GM18907 (cell line): ENCODE measurements around the gene KDM1B.
"Not testable (repeated sequence)": the region's sequence is repeated elsewhere in the genome, so short reads cannot be mapped to it uniquely, and the experiment has no call there.

Source experiments
- ATAC-seq: cut with Tn5 transposase; IDR thresholded peaks from one replicate; pipeline ENCODE4 v1.9.1; 2021; ENCODE audit warnings: mild to moderate bottlenecking, moderate library complexity; ENCODE audit not compliant: unreplicated experiment

KDM1B gene

DNA sequence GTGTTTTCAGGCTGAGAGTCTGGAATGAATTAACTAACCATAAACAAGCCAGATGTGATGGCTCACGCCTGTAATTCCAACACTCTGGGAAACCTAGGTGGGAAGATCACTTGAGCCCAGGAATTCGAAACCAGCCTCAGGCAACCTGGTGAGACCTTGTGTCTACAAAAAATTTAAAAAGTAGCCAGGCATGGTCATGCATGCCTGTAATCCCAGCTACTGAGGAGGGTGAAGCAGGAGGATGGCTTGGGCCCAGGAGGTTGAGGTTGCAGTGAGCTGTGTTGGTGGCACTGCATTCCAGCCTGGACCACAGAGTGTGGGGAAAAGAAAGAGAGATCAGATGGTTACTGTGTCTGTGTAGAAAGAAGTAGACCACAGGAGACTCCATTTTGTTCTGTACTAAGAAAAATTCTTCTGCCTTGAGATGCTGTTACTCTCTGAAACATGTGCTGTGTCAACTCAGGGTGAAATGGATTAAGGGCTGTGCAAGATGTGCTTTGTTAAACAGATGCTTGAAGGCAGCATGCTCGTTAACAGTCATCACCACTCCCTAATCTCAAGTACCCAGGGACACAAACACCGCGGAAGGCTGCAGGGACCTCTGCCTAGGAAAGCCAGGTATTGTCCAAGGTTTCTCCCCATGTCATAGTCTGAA, 71.4 kb downstream of the KDM1B start:
- ATAC-seq: not testable (repeated sequence)

DNA sequence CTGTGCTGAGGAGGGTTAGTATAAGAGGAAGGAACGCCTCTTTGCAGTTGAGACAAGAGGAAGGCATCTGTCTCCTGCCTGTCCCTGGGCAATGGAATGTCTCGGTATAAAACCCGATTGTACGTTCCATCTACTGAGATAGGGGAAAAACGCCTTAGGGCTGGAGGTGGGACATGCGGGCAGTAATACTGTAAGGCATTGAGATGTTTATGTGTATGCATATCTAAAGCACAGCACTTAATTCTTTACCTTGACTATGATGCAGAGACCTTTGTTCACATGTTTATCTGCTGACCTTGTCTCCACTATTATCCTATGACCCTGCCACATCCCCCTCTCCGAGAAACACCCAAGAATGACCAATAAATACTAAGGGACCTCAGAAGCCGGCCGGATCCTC, 71.9 kb downstream of the KDM1B start:
- ATAC-seq: not testable (repeated sequence)

DNA sequence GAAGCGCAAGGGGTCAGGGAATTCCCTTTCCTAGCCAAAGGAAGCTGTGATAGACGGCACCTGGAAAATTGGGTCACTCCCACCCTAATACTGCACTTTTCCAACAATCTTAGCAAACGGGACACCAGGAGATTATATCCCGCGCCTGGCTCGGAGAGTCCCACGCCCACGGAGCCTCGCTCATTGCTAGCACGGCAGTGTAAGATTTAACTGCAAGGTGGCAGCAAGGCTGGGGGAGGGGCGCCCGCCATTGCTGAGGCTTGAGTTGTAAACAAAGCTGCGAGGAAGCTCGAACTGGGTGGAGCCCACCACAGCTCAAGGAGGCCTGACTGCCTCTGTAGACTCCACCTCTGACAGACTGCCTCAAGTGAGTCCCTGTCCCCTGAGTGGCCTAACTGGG, 73.4 kb downstream of the KDM1B start:
- not testable (repeated sequence) for ATAC-seq

DNA sequence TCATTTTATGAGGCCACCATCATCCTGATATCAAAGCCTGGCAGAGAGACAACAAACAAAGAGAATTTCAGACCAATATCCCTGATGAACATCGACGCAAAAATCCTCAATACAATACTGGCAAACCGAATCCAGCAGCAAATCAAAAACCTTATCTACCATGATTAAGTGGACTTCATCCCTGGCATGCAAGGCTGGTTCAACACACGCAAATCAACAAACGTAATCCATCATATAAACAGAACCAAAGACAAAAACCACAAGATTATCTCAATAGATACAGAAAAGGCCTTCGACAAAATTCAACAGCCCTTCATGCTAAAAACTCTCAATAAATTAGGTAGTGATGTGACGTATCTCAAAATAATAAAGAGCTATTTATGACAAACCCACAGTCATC, 76.6 kb downstream of the KDM1B start:
- ATAC-seq: not testable (repeated sequence)

DNA sequence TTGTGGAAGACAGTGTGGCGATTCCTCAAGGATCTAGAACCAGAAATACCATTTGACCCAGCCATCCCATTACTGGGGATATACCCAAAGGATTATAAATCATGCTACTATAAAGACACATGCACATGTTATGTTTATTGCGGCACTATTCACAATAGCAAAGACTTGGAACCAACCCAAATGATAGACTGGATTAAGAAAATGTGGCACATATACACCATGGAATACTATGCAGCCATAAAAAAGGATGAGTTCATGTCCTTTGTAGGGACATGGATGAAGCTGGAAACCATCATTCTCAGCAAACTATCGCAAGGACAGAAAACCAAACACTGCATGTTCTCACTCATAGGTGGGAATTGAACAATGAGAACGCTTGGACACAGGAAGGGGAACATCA, 78.5 kb downstream of the KDM1B start:
- ATAC-seq: not testable (repeated sequence)

DNA sequence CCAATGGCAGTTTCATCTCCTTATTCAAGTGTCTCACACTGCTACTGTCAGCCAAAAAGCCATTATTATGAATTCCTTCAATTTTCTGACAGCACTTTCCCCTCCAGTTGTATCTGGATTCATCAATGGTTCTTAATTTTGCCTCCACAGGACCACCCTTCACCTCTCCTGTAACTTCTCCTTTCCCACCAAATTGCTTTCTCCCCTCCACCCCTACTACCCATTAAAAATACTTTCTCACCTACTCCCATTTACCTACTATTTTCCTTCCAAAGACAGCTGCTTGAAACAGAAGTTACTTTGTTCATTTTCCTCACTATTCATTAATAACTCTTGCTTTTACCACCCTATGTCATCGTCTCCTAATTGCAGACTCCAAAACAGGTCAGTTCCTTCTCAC, 79.3 kb downstream of the KDM1B start:
- no peak for ATAC-seq

DNA sequence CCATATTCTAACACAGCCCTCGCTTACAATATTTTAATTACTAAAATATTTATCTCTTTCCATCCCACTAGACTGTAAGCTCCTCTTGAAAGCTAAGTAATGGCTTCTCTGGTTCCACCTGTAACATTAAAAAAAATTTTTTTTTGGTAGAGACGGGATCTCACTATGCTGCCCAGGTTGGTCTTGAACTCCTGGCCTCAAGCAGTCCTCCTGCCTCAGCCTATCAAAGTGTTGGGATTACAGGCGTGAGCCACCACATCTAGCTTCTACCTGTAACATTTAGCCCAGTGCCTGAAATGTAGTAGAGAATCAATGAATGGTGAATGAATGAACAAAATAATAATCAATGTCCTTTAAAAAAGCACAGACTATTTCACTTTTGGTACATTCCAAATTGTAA, 80.3 kb downstream of the KDM1B start:
- ATAC-seq: no peak

DNA sequence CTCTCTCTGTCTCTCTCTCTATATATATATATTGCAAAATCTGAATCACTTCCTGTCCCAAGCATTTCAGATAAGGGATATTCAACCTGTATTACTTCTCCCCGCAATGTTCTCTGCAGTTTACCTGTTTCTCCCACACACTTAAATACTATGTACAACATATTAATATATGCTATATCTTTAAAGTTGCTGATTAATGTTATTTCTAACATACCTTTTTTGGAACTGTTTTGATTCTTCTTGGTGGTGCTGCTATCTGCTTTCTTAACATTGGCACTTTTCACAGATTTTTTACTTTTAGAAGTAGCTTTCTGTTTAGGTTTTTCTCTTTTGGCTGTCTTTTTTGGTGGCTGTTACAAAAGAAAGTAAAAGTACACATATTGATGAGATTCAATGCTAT, 81.9 kb downstream of the KDM1B start:
- no peak for ATAC-seq

DNA sequence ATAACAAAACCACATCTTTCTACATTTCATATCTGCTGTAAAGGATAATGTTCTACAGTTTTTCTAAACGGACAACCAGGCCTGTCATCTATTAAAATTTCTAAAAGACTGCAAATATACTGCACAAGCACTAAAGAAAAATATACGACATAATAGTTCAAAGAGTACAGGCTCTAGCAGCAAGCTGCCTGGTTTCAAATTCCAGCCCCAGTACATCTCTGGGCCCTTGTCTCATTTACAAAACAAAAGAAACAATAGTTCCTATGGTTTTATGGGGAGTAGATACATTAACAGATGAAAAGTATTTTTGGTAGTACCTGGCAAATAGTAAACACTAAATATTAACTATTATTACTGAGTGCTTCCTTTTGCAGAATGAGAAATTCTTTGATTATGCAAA, 85.0 kb downstream of the KDM1B start:
- ATAC-seq: no peak

DNA sequence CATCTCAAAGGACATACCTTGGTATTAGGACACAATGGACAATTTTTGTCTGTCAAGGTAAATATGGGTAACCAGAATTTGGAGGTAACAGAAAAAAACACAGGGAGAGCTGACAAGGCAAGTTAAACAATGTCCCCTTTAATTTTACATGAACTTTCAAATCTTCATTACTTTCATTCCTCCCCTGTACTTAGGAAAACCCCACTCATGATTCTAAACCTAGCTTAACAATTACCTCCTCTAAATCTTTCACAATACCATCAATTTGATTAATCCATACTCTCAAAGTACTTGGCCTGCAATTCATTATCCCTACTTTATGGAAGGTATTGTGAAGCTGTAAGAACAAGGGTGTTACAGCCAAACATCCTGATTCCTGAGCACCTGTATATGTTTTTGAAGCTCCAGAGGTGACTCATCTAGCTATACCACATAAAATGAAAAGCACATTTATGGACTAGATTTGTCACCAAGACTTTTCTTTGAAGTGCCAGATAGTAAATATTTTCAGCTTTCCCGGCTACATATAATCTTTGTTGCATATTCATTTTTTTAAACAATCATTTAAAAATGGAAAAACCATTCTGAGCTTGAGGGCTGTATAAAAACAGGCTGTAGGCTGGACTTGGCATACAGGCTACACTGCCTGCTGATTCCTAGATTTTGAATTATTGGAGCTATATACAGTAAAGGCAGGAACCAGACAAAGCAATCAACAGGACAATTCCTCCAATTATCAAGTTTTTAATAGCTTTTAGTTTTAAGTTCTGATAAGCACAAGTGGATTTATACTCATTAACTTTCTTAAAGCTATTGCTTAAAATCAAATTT, 86.2 kb downstream of the KDM1B start:
- ATAC-seq: no peak

DNA sequence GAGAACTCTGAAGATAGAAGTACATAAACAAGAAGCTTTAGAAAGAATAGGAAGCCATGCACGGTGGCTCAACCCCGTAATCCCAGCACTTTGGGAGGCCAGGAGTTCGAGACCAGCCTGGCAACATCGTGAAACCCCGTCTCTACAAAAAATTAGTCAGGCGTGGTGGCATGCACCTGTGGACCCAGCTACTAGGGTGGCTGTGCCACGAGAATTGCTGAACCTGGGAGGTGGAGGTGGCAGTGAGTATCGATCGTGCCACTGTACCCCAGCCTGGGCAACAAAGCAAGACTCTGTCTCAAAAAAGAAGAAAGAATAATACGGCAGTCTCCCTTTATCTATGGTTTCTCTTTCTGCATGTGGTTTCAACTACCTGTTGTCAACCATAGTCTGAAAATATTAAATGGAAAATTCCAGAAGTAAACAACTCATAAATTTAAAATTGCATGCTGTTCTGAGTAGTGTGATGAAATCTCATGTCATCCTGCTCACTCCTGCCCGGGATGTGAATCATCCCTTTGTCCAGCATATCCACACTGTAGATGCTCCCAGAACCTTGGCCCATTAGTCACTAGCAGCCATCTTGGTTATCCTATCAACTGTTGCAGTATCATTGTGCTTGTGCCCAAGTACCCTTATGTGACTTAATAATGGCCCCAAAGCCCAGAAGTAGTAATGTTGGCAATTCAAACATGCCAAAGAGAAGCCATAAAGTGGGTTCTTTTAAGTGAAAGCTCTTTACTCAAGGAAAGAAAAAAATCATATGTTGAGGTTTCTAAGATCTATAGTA, 87.0 kb downstream of the KDM1B start:
- no peak for ATAC-seq

DNA sequence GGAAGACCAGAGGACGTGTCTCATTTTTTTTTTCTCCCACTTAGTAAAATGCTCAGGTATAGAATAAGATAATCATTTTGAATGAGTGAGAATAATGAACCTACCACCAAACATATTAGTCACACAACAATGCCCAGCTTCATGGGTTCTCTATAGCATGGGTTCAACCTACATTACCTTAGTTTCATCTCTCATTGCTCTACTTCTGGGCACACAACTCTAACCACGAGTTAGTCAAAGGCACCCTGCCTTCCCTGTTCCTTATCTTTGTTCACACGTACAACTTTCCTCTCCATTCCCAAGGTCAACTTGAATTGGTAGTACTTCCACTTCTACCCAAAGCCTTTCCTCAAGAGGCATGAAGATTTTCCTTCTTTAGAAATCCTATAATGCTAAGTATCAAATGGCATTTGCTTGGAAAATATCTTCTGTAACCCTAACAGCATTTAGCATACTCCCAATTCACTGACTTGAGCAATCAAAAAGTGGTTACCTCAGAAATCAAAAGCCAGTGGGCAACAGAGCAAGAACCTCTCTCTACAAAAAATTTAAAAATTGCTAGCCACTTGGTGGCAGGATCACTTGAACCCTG, 88.2 kb downstream of the KDM1B start:
- no peak for ATAC-seq

DNA sequence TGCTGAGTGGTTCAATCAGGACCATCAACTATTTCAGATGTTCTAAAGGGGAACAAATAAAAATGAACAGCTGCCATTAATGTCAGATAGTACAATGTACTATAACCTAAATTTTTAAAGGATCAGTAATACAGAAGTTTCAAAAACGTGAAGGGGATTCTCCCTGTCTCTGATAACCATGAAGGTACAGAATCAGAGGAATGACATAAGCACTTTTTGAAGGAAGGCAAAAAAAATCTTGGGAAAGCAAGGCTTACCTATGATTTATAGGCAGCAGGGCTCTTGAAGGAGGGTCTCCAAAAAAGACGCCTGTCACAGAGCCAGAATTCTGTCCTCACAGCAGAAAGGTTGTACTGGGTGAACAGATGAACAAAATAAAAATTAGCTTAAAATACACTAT, 89.0 kb downstream of the KDM1B start:
- ATAC-seq: no peak

DNA sequence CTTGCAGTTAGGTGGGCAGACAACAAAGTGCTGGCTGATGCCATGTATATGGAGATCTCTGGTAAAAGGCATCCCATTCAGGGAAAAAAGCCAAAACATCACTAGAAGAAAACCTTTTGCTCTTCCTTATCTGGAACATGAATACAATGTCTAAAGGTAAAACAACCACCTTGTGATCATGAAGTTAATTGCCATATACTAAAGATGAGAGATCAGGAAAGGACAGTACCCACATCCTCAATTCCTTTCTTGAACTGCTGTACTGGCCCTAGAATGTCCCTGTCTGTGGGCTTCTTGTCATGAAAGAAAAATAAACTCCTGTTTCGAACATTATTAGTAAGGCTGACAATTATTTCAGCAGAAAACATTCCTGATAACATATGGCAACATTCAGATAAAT, 89.9 kb downstream of the KDM1B start:
- no peak for ATAC-seq

DNA sequence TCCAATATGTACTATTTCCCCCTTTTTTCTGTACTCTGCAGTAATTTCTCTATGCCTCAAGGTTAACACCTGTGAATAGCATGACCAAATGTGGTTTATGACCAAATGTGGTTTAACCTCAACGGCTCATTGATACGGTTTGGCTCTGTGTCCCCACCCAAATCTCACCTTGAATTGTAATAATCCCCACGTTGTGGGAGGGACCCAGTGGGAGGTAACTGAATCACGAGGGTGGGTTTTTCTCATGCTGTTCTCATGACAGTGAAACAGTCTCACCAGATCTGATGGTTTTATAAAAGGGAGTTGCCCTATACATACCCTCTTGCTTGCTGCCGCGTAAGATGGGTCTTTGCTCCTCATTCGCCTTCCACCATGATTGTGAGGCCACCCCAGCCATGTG, 90.4 kb downstream of the KDM1B start:
- peak; percentile 56 for ATAC-seq

DNA sequence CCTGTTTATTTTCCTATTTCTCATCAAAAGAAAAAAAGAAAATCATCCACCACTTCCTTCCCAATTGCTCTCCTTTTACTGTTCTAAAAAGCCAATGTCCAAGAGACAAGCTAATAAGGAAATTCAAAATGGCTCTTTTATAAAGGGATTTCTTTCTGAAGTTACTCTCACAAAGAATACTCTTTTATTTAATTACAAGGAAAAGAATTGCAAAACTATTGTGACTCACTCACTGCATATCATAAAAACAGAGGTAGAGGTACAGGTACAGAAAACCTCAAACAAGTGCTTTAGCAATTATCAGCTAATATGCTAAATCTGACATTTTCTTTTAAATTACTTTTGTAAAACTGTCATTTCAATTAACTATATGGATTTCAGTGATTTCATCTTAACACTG, 91.0 kb downstream of the KDM1B start:
- no peak for ATAC-seq

DNA sequence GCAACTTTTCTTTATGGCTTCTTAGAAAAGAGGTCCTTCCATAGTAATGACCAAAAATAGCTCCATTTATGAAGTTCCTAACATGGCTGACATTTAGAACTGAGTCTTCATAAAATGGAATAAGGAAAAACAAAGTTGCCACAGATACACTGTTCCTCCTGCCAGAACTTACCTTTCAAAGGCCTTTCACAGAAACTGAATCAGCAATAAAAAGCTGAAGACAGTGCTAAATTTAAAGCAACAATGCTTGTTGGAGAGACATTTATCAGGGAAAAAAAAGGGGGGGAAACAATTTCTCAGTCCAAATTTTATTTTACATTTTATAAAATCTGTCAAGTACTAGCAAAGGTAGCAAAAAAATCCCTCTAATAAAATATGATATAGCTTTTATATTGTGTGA, 91.8 kb downstream of the KDM1B start:
- ATAC-seq: no peak

DNA sequence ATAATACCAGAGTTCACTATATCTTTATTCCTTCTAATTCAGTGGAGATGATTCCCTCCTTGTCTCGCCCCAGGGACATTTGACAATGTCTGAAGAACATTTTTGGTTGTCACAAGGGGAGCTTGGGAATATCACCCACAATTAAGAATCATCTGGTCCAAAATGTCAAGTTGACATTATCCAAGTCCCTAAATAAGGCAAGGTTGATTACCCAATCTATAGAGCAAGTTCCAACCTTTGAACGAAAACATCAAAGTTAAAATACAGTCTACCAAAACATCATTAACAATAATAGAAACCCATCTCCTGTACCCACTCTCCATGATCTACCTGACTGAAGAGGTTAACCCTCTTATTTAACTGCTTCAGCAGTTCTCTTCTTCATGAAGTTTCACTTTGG, 93.5 kb downstream of the KDM1B start:
- no peak for ATAC-seq

DNA sequence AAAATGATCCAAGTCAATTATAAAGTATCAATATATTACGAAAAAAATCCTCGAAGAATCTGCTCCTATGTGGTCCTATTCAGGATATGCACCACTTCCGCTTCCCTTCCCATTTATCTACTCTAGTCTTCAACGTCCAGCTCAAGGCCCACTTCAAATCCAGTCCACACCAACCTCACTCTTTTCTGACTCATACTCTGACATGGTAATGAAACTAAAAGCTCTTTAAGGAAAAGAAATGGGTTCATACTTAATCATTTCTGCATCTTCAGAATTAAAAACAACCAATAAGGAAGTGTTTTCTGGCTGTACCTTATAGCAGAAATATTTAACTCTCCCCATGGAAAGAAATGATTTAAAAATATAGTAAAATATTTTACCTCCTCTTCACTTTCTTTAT, 94.0 kb downstream of the KDM1B start:
- no peak for ATAC-seq

DNA sequence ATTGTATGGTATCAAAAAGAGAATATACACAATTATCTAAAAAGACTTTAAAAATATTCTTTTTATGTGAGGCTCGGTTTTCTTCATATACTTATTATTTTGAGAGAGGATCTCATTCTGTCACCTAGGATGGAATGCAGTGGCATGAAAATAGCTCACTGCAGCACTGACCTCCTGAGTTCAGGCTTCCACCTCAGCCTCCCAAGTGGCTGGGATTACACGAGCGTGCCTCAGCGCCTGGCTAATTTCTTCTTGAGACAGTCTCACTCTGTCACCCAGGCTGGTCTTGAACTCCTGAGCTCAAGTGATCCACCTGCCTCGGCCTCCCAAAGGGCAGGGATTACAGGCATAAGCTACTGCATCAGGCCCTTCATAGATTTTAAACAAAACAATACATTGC, 98.4 kb downstream of the KDM1B start:
- no peak for ATAC-seq

DNA sequence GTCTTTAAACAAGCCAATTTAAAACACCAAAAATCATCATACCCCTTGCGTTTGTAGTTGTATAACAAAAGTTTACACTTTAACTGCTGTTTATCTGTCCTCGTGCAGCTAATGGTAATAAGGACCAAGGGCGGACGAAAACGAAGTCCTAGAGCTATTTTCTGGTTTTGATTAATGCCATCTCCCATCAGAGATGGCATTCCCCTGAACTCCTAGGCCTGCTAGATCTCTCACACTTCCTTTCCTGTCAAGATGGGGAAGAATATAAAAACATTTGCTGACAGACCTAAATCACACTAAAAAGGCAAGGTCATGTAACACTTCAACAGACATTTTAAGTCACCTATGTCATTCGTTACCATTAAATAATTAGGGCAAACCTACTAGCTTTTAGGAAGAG, 99.6 kb downstream of the KDM1B start:
- ATAC-seq: no peak
